Mesenchymal stem cell (in vitro differentiated cells and primary cell): ENCODE measurements around the gene PUS7.
"Not testable (repeated sequence)": the region's sequence is repeated elsewhere in the genome, so short reads cannot be mapped to it uniquely, and the experiment has no call there.

ENCODE experiments used
- DNase-seq: peaks from one replicate; pipeline ENCODE4 v3.0.0-alpha.2; 2013
- H2AFZ ChIP-seq: one replicate; pipeline ENCODE4 v1.6.1; 2013; ENCODE audit warnings: low read depth, mild to moderate bottlenecking, control low read depth, inconsistent platforms, low read length, moderate library complexity
- H2AK5ac ChIP-seq: 2 replicates; pipeline ENCODE4 v1.6.1; 2013; ENCODE audit warnings: low read length, moderate library complexity, mild to moderate bottlenecking, inconsistent platforms; ENCODE audit not compliant: severe bottlenecking
- H2BK120ac ChIP-seq: one replicate; pipeline ENCODE4 v1.6.1; 2013; ENCODE audit warnings: low read depth, mild to moderate bottlenecking, inconsistent platforms, low read length, moderate library complexity
- H2BK12ac ChIP-seq, 2 experiments: one replicate each; pipeline ENCODE4 v1.6.1; 2013; ENCODE audit warnings: inconsistent platforms in 2 of 2, low read length in 2 of 2, mild to moderate bottlenecking in 2 of 2, moderate library complexity in 2 of 2, control low read depth in 1 of 2
- H2BK15ac ChIP-seq: one replicate; pipeline ENCODE4 v1.6.1; 2013; ENCODE audit warnings: mild to moderate bottlenecking, low read depth, inconsistent platforms; ENCODE audit not compliant: poor library complexity, severe bottlenecking
- H2BK5ac ChIP-seq: 2 replicates; pipeline ENCODE4 v1.6.1; 2013; ENCODE audit warnings: low read depth, mild to moderate bottlenecking, low read length, control low read depth, inconsistent platforms; ENCODE audit not compliant: poor library complexity, severe bottlenecking
- H3K14ac ChIP-seq, 2 experiments: one replicate each; pipeline ENCODE4 v1.6.1; 2013; ENCODE audit warnings: inconsistent platforms in 2 of 2, low read length in 2 of 2, control low read depth in 1 of 2, mild to moderate bottlenecking in 1 of 2, moderate library complexity in 1 of 2
- H3K18ac ChIP-seq, 2 experiments: one replicate each; pipeline ENCODE4 v1.6.1; 2013; ENCODE audit warnings: inconsistent platforms in 2 of 2, low read length in 2 of 2, control low read depth in 1 of 2, low read depth in 1 of 2, mild to moderate bottlenecking in 1 of 2
- H3K23ac ChIP-seq, 2 experiments: one replicate each; pipeline ENCODE4 v1.6.1; 2013; ENCODE audit warnings: inconsistent platforms in 2 of 2, low read length in 2 of 2, mild to moderate bottlenecking in 2 of 2, moderate library complexity in 2 of 2, control low read depth in 1 of 2
- H3K27ac ChIP-seq: 2 replicates; pipeline ENCODE4 v1.5.1; 2013; ENCODE audit warnings: mild to moderate bottlenecking, moderate library complexity, low read length, control low read depth, inconsistent platforms; ENCODE audit not compliant: poor library complexity, severe bottlenecking
- H3K27me3 ChIP-seq, 2 experiments: 2 replicates each; pipeline versions ENCODE4 v1.6.1 to v1.7.0; 2013; ENCODE audit warnings: low read length in 2 of 2, mild to moderate bottlenecking in 2 of 2, moderate library complexity in 2 of 2, control low read depth in 1 of 2, inconsistent platforms in 1 of 2; ENCODE audit not compliant: control insufficient read depth in 1 of 2, insufficient read depth in 1 of 2
- H3K36me3 ChIP-seq, 2 experiments: 2 replicates each; pipeline versions ENCODE4 v1.6.1 to v1.7.0; 2013; ENCODE audit warnings: low read length in 2 of 2, control low read depth in 1 of 2, inconsistent platforms in 1 of 2, low read depth in 1 of 2, mild to moderate bottlenecking in 1 of 2; ENCODE audit not compliant: insufficient read depth in 2 of 2, control insufficient read depth in 1 of 2
- H3K4ac ChIP-seq, 2 experiments: one replicate each; pipeline ENCODE4 v1.6.1; 2013; ENCODE audit warnings: inconsistent platforms in 2 of 2, low read length in 2 of 2, mild to moderate bottlenecking in 2 of 2, moderate library complexity in 2 of 2, control low read depth in 1 of 2, low read depth in 1 of 2
- H3K4me1 ChIP-seq: 2 replicates; pipeline ENCODE4 v1.6.1; 2013; ENCODE audit warnings: low read depth, low read length, control low read depth; ENCODE audit not compliant: control insufficient read depth, insufficient read depth
- H3K4me2 ChIP-seq: 2 replicates; pipeline ENCODE4 v1.6.1; 2013; ENCODE audit warnings: low read length, mild to moderate bottlenecking, inconsistent platforms; ENCODE audit not compliant: poor library complexity, severe bottlenecking
- H3K4me3 ChIP-seq, 2 experiments: 2 replicates each; pipeline versions ENCODE4 v1.5.1 to v1.7.0; 2013; ENCODE audit warnings: low read length in 2 of 2, mild to moderate bottlenecking in 2 of 2, control low read depth in 1 of 2, low read depth in 1 of 2; ENCODE audit not compliant: insufficient read depth in 1 of 2
- H3K79me1 ChIP-seq: replicated peaks from 2 replicates; pipeline ENCODE4 v1.6.1; 2013; ENCODE audit warnings: mild to moderate bottlenecking, control low read depth, low read length, inconsistent platforms; ENCODE audit not compliant: poor library complexity, severe bottlenecking
- H3K9ac ChIP-seq: 2 replicates; pipeline ENCODE4 v1.7.0; 2013; ENCODE audit warnings: mild to moderate bottlenecking, low read length, moderate library complexity
- H3K9me3 ChIP-seq: 2 replicates; pipeline ENCODE4 v1.7.0; 2013; ENCODE audit warnings: mild to moderate bottlenecking, low read length; ENCODE audit not compliant: control insufficient read depth
- H4K8ac ChIP-seq: one replicate; pipeline ENCODE4 v1.6.1; 2013; ENCODE audit warnings: inconsistent platforms, mild to moderate bottlenecking, low read length, moderate library complexity
- H4K91ac ChIP-seq: one replicate; pipeline ENCODE4 v1.6.1; 2013; ENCODE audit warnings: mild to moderate bottlenecking, low read length, inconsistent platforms
- WGBS: methylation state at CpG from one replicate; pipeline ENCODE4 v1.1.7; 2013; ENCODE audit warnings: mixed read lengths; 5-methylcytosine and 5-hydroxymethylcytosine counted together

PUS7 gene

DNA sequence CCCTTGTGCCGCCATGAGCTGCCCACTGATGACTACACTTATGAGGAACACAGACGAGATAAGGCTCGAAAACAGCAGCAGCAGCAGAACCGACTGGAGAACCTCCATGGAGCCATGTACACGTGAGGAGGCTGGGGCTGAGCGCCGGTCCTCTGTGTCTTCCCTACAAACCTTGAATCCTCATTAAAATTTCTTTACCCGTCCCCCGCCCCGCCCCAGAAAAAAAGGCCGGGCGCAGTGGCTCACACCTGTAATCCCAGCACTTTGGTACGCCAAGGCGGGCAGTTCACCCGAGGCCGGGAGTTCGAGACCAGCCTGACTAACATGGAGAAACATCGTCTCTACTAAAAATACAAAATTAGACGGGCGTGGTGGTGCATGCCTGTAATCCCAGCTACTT lies 8.5 kb upstream of the PUS7 start:
- DNase-seq = no peak
- H3K23ac ChIP-seq = no peak overlapping the region
- no peak overlapping the region for H4K91ac ChIP-seq
- H4K8ac ChIP-seq = no peak overlapping the region
- H3K14ac ChIP-seq = no peak overlapping the region
- WGBS = 93% methylated on average over 20 of the region's 20 CpGs
- H3K18ac ChIP-seq = no peak overlapping the region
- H2BK12ac ChIP-seq = no peak overlapping the region
- no peak overlapping the region for H2BK15ac ChIP-seq
- H2AFZ ChIP-seq = no peak overlapping the region
- H2BK5ac ChIP-seq = no peak overlapping the region
- H3K4me3 ChIP-seq = no peak overlapping the region
- H3K4me1 ChIP-seq = no peaks in the 10 kb centered on the region
- no peaks in the 10 kb centered on the region for H3K9me3 ChIP-seq
- H3K27me3 ChIP-seq = no peaks in the 10 kb centered on the region
- peaks cover 5% of the 10 kb centered on the region for H3K79me1 ChIP-seq
- H2AK5ac ChIP-seq = no peak overlapping the region
- H3K36me3 ChIP-seq = peaks cover 0 to 16% of the 10 kb centered on the region in 2 experiments
- no peak overlapping the region for H3K27ac ChIP-seq
- H3K4ac ChIP-seq = no peak overlapping the region
- no peak overlapping the region for H3K4me2 ChIP-seq
- H3K9ac ChIP-seq = no peak overlapping the region
- no peak overlapping the region for H2BK120ac ChIP-seq

DNA sequence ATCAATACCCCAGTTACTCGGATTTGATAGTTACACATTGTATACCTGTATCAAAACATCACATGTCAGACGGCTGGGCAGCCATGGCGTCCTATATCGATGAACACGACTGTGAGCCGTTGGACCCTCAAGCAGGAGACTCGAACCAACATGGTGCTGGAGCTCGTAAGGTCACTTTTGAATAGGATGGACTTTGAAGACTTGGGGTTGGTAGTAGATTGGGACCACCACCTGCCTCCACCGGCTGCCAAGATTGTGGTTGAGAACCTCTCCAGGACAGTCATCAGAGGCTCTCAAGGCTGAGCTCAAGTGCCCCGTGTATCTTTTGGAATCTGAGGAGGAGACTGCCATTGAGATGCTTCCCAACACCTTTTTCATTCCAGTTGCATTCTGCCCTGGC lies 8.1 kb upstream of the PUS7 start:
- Histone ChIP-seq H2BK5ac (no peak overlapping the region), H4K8ac (no peak overlapping the region), H2AK5ac (no peak overlapping the region), H3K4me3 (no peak overlapping the region), H3K27ac (no peak overlapping the region), H3K9me3 (no peaks in the 10 kb centered on the region), H2BK120ac (no peak overlapping the region), H3K4me1 (no peaks in the 10 kb centered on the region), H2BK15ac (no peak overlapping the region), H3K4ac (no peak overlapping the region), H2BK12ac (no peak overlapping the region), H3K36me3 (peaks cover 0 to 13% of the 10 kb centered on the region in 2 experiments), H3K9ac (no peak overlapping the region), H3K18ac (no peak overlapping the region), H3K27me3 (no peaks in the 10 kb centered on the region), H2AFZ (no peak overlapping the region), H3K23ac (no peak overlapping the region), H3K14ac (no peak overlapping the region), H3K4me2 (no peak overlapping the region), H4K91ac (peak overlapping the region; percentile 39), H3K79me1 (peaks cover 5% of the 10 kb centered on the region)
- WGBS = 90% methylated on average over 10 of the region's 10 CpGs
- no peak for DNase-seq

DNA sequence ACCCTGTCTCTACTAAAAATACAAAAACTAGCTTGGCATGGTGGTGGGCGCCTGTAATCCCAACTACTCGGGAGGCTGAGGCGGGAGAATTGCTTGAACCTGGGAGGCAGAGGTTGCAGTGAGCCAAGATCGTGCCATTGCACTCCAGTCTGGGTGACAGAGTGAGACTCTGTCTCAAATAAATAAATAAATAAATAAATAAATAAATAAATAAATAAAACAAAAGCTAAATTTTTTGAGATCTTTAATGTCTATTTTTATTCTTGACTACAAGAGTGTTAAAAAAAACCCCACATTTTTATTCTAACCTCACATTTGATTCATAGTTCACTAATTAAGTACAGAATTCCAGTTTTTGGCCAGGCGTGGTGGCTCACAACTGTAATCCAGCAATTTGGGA lies 5.7 kb upstream of the PUS7 start:
- not testable (repeated sequence) for H2BK15ac ChIP-seq, H3K36me3 ChIP-seq, H3K27ac ChIP-seq, H3K27me3 ChIP-seq, H3K4ac ChIP-seq, H3K4me1 ChIP-seq, H3K18ac ChIP-seq, H2AFZ ChIP-seq, H3K23ac ChIP-seq, H4K8ac ChIP-seq, H3K4me3 ChIP-seq, H3K9me3 ChIP-seq, H2BK12ac ChIP-seq, H3K14ac ChIP-seq, H3K9ac ChIP-seq, H3K4me2 ChIP-seq, H2AK5ac ChIP-seq, H2BK5ac ChIP-seq, DNase-seq, H3K79me1 ChIP-seq, H2BK120ac ChIP-seq, H4K91ac ChIP-seq
- 97% methylated on average over 4 of the region's 5 CpGs for WGBS

DNA sequence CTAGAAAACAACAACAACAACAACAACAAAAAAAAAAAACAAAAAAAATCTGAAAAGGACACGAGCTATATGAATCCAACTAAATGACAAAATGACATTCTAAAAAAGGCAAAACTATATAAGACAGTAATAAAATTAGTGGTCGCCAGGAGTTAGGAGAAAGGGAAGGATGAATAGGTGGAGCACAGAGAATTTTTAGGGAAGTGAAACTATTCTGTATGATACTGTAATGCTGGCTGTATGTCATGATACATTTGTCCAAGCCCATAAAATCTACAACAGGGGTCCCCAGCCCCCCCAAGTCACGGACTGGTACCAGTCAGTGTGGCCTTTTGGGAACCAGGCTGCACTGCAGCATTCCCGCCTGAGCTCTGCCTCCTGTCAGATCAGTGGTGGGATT lies 2.8 kb upstream of the PUS7 start:
- H3K27me3 ChIP-seq = no peaks in the 10 kb centered on the region
- H3K23ac ChIP-seq = no peak overlapping the region

More for the DNA sequence above, 2.8 kb upstream of the PUS7 start:
- H3K36me3 ChIP-seq = peaks cover 0 to under 1% of the 10 kb centered on the region in 2 experiments
- no peak overlapping the region for H2AFZ ChIP-seq
- 77% methylated on average over 3 of the region's 4 CpGs for WGBS
- no peak overlapping the region for H2BK15ac ChIP-seq
- no peak overlapping the region for H2BK120ac ChIP-seq
- no peak overlapping the region for H2AK5ac ChIP-seq
- H3K9ac ChIP-seq = no peak overlapping the region
- no peak overlapping the region for H3K4ac ChIP-seq
- H4K8ac ChIP-seq = no peak overlapping the region
- no peak overlapping the region for H3K4me3 ChIP-seq
- no peaks in the 10 kb centered on the region for H3K9me3 ChIP-seq
- H3K27ac ChIP-seq = no peak overlapping the region
- no peak overlapping the region for H3K4me2 ChIP-seq
- H3K18ac ChIP-seq = no peak overlapping the region
- no peak overlapping the region for H2BK5ac ChIP-seq
- peaks cover 6% of the 10 kb centered on the region for H3K4me1 ChIP-seq
- no peak overlapping the region for H2BK12ac ChIP-seq
- no peak for DNase-seq
- no peaks in the 10 kb centered on the region for H3K79me1 ChIP-seq
- H3K14ac ChIP-seq = no peak overlapping the region
- no peak overlapping the region for H4K91ac ChIP-seq
